HG02642 (cell line): ENCODE results near the gene CKMT2.

Source experiments
- ATAC-seq: cut with Tn5 transposase; IDR thresholded peaks from one replicate; pipeline ENCODE4 v1.9.1; 2021; ENCODE audit warnings: mild to moderate bottlenecking; ENCODE audit not compliant: unreplicated experiment, poor library complexity

Gene CKMT2

DNA sequence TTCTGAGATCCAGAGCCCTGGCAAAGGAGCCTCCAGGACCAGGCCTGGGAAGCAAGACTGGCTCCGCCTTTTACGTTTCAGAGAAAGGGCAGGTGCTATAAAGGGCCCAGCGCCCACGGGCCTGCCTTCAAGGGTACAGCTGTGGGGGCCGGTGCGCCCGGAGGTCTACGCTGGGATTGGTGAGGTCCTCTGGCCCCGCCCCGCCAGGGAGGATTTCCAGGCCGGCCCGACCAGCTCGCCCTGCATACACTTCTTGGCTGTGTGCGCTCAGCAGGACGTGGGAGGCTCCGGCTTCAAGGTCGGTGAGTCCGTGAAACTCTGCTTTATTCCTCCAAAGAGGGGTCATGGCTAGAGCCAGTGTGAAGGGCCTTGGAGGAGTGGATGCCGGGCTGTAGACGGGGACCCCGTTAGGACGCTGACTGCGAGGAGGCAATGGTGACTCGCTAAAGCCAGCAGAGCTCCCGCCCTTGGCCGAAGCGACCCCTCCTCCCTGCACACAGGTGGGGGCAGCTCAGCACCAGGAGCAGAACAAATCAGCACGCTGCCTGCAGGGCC, at the start of gene CKMT2:
TSS of gene CKMT2 (plus strand) at position 243 of the 555 bp plus-strand sequence. CDS start 17,811 bp downstream, outside the sequence.
- peak; percentile 70 for ATAC-seq

DNA sequence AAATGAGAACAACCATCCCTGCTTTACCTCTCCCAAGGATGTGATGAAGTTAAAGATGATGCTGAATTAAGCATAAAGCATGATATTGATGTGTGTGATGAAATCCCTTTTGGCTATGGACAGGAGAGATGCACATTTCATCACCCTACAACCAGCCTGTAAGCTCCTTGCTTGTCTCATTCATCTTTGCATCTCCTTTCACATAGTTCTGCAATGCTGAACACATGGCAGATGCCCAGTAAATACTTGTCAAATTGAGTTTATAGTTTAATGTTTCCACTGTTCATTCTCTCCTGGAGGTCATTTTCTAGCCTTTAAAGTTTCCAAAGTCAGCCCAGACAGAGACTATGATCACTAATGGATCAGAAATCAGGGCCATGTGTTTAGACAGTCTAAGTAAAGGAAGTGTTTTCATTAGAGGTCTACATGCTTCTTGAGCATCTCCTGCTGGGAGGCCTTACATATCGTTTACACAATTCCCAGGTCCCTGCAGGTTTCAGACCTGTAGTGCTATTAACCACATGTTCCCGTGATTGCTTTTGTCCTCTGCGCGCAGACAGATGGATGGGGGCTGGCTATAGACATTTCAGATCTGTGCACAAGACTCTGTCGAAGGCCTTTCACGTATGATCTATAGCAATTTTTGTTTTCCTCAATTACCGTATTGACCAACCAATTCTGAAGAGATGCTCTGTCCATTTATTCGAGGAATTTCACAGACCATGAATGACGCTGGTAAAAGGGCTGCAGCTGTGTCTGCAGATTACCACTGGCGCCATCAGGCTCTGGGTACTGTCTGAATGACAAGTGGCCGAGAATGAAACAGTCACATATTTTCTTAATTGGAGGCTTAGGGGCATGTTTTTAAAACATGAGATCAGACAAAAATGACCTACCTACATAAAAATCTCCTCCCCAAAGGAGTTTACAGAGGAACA, 49.0 kb upstream of the CKMT2 start:
- no peak for ATAC-seq

DNA sequence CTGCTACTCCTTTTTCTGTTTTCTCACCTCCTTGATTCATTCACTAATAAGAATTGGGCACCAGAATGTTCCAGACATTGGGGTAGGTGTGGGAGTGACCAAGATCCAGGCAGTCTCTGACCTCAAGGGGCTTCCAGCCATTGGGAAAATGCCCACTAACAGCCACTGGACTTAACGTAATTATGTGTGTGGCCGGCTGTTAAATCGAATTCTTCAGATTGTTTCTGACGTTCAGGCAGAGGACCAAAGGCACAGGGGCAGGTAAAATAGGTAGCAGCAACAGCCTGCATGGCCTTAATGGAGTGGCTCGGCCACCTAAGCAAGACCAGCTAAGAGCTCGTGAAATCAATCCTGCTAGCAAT, 48.4 kb upstream of the CKMT2 start:
- ATAC-seq: no peak

DNA sequence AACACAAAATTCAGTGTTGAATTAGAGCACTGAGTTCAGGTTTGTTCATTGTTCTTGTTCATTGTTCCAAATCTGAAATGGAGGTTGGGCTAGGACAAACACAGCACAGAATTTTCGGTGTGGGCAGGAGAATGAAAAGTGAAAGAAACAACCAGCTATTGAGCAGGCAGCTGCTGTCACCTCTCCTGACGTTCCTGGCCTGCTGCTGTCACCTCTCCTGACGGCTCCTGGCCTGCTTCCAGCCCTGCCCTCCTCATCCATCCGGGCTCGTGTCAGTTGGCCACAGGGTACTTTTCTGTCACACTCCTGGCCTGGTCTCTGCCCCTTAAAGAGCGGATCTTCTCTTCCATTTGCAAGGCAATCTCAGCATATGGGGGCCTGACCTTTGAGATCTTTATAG, 45.2 kb upstream of the CKMT2 start:
- ATAC-seq: peak; percentile 49

DNA sequence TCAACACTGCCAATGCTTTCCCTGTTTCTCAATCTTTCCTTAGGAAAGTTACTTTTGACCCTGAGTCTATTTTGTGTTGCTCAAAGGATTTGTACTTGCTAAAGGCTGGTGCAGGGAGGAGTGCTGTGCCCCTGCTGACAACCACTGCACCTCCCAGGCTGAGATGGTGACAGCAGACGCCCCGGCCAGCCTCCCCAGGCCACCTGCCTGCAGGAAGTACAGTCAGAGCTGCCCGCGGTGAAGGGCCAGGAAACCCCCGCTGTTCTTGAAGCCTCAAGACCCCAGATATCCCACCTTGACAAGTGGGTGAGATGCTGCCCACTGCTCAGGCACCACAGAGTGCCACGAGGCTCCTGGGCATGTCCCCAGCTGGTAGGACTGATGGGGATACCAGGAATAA, 44.2 kb upstream of the CKMT2 start:
- no peak for ATAC-seq

DNA sequence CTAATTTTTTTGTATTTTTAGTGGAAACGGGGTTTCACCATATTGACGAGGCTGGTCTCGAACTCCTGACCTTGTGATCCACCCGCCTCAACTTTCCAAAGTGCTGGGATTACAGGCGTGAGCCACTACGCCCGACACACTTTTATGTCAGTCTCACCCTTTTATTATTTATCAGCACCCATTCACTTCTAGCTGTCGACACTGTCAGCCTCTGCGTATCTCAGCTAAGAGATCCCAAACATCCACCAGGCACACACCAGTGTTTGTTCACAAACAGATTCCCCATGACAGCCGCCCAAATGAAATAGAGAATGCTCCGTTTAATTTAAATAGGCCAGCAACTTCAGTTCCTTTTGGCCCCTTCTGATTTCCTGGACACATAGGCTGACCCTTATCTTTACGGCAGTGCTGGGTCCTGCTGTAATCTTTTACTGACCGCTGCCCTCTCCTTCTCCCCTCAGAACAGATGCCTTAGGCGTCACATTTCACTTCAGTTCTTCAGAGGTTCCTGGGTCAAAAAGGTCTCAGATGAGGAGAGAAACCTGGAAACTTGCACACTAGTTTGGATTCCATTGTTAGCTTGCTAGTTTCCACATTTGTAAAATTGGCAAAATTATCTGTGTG, 43.1 kb upstream of the CKMT2 start:
- no peak for ATAC-seq

DNA sequence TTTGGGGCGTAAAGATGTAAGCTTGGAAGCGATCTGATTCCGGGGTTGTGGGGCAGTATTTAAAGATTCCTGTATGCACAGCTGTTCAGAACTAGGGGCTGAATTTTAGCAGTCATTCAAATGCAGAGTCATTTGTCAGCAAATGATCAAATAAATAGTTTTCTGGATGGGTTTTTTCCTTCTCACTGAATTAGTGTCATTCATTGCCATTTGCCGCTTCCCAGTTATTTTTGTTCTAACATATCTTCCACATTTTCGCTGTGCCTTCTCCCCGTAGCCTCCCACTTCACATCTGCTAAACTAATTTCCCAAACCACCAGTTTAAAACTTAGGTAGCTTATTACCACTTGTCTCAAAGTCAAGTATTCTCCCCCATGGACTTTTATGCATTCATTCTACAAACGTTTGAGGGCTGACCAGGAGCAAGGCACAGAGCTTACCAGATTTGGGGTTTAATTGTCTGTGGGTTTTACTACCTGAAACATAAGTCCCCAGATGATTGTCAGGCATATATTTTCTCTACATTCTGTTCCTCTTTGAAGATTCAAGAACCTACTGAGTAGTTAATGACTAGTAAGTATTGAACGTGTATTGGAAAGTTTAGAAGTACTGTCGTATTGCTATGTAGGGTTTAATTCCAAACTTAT, 41.3 kb upstream of the CKMT2 start:
- no peak for ATAC-seq

DNA sequence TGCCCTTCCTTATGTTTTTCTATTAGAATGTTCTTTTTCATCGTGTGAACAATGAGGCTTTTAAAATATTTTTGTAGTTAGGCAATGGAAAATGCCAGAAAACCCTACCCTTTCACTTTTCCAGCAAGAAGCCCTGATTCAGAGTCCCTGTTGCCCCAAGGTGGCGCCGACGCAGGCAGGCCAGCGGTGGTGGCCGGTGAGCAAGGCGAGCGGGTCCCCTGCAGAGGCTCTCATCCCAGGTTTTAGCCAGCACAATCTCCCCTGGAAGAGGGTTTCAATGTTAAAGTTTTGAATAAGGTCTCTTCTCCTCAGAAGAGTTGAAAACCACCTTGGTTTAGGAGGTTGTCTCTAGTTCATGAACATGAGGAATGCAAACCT, 40.8 kb upstream of the CKMT2 start:
- no peak for ATAC-seq

DNA sequence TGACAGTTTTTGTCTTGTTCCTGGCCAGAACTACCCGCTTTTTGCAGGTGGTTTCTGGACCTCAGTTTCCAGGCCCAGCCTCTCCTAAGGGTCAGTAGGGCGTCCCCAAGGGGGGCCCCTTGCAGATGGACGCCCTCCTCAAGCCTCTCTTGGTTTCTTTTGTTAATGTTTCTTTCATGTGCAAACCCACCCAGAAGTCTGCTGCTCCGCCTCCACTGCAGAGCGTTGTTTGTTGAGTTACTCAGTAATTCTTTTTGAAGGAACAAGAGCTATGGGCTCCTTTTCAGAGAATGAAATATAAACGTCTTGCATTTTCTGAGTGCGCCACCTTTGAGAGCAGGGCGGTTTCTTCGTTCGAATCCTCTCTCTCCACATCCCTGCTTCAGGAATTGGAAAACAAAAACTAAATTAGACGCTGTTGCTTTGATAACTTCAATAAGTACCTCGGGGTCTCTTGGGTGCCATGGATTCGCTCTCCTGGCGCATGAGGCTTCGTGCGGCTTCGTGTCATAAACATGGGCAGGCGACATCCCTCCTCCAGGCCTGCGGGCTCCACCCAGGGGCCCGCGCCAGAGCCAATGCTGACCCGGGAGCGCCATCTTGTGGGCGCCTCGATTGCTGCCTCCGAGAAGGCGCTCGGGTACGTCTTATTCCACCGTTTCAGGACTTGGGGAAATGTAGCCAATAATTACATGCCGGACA, 38.3 kb upstream of the CKMT2 start:
- ATAC-seq: peak; percentile 97

DNA sequence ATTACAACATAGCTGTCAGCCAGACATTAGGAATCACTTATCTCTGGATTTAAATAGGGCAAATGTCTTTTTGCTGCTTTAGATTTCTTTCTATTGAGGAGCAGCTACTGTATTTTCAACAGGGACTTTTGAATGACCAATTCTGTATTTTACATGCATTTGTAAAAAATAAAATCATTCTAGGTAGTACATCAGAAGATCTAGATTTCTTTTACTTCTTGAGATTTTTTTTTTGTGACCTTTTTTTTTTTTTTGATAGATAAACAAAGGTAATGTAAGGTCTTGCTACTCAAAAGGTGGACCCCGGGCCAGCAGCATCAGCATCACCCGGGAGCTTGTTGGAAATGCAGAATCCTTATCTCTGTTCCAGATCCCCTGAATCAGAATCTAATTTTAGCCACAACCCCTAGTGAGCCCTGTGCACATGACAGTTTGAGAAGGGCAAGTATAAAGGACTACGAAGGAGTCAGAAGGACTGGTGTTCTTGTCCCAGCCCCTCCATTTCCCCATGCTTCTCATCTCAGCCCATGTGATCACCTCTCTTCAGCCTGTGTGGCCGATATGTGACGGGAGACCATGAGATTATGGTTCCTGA, 37.7 kb upstream of the CKMT2 start:
- ATAC-seq: no peak

DNA sequence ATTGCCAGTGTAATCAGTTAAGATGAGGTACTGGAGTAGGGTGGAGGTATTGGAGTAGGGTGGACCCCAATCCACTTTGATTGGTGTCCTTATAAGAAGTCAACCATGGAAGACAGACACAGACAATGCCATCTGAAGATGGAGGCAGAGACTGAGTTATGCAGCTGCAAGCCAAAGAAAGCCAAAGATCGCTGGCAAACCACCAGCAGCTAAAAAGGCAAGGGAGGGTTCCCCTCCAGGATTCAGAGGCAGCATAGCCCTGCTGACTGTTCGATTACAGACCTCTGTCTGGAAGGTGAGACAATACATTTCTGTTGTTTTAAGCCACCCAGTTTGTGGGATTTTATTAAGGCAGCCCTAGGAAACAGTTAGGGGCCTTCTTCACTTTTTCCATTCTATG, 30.5 kb upstream of the CKMT2 start:
- no peak for ATAC-seq

DNA sequence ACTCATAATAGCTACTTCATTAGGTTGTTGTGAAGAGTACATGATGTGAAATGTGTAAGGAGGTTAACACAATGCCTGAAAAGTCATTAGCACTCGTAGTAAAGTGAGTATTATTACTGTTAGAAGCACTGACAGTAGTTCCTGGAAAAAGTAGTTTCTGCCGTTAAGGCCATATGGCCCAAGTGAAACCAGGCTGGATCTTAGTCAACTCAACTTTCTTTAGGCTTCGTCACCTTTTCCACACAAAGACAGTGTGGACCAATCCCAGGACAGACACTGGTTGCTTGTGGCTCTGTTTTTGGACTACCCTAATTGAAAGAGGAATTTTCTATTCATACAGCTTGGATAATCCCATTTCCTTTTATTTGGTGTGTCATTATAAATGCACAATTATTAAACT, 29.4 kb upstream of the CKMT2 start:
- no peak for ATAC-seq

DNA sequence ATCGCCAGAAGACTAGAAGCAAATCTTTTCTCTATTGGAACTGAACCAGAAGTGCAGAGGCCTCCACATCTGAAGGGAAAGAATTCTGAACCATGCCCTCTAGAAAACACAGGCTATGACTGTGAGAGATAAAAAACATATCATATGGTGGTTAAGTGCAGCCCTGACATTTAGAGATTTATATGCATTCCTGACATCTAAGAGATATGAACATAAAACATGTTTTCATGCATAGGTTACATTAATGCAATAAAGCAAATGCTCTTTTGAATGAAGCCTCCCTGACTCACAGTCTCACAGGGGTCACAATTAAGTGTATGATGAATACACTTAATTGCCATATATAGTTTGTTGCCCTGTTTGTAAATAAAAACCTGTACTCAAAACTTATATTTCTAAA, 28.9 kb upstream of the CKMT2 start:
- no peak for ATAC-seq

DNA sequence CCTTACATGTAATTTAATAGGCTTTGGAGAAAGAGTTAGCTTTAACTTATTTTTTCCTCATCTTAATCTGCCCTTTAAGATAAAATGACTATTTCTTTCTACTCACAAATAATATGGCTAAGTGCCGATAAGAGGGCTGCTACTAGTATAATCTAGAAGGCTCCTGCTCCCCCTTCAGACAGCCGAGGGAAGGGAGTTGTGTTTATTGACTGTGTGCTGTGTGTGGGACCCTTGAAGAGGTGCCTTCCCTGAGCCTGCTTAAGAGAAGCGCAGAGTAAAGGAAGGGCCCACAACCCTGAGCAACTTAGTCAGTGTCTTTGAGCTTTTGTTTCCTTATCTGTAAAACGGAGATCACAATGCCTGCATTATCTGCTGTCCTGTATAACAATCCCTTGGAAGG, 28.1 kb upstream of the CKMT2 start:
- no peak for ATAC-seq

DNA sequence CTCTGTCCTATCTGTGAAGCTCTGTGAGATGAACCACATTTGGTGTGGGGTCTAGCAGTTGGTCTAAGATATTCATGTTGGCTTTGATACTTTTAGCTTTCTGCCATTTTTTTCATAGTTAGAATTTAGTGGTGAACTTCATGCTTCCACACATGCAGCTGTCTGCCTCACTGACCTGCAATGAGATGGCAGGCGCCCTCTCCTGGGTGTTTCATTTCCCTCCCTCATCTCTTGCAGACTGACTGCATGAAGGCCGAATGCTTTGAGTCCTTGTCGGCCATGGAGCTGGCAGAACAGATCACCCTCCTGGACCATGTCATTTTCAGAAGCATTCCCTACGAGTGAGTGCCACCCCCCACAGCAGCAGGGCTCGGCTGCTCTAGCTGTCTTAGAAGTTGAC, 26.1 kb upstream of the CKMT2 start:
- no peak for ATAC-seq

DNA sequence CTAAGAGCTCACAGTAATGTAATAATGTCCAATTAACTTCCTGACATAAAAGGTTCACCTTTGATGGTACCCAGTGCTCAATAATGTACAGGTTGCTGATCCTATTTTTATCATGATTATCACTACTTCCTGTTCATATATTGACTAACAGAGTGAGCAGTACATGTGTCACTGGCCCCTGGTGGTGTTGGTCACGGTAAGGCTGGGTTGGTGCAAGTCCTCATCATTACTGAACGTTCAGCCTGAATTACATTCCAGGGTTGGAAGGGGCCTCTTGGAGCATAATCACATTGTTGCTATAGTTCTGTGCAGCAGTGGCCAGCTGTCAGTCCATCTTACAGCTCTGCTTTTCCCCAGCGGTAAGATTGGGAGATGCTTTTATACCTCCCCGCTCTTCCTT, 24.2 kb upstream of the CKMT2 start:
- ATAC-seq: no peak

DNA sequence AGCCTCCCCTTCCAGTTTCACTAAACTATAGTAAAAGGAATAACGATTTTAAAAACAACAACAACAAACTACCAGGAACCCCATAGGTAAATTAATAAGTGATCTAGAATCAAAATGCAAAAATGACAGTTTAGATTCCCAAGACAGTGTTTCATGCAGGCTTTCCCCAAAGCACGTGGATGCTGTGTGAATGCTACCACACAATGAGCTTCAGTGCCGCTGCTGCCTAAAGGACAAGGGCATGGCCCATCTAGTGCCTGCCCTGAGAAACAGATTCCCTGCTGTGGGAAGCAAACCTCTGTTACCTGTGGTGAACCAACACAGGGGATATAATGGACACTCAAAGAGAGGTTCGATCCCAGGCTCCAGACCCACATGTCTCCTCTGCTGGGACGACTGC, 23.7 kb upstream of the CKMT2 start:
- no peak for ATAC-seq

DNA sequence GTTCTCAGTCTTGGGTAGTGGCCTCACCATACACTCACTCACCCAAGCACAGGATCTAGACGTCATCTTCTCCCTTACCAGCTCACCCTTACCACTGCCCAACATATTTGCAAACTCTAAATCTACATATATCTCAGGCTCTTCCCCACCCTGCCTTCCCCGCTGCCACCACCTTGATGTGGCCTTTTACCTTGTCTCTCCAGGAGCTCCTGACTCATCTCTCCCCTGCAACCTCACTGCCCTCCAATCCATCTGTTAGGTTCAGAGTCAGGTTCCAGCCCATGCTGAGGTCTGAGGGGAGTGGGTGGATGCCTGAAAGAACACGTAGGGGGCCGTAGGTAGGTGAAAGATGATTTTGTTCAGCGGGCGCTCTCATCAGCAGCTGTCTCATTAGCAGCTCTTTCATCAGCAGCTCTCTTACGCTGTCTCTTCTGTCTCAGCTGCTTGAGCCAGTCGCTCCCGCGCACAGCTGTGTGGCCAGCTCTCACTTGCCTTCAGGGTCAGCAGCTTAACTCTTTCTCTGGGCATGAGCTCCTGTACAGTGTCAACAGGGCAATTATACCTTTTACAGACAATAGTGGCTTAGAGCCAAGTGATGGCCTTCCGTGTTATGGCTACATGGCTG, 23.1 kb upstream of the CKMT2 start:
- ATAC-seq: no peak

DNA sequence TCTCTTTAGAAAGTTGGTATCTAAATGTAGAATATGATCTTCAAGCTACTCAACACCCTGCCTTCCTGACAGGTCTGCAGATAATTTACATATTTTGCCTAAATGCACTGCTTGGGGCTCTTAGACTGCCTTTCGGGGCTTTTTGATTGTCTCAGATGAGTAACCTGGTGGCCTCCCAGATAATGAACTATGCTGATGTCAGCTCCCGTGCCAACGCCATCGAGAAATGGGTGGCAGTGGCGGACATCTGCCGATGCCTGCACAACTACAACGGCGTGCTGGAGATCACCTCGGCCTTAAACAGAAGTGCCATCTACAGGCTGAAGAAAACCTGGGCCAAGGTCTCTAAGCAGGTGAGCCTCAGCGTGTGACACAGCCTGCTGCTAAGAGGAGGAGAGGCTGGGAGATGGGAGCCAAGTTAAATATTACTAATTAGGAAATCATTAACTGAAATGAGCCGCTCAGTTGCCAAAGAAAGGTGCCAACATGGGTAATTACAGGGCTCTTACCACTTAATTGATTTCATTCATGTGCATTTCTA, 20.8 kb upstream of the CKMT2 start:
- ATAC-seq: peak; percentile 69
